Vagina (tissue), 2 donors: Measurements from ENCODE around the gene FAM25A. TPM values are rescaled to one million over a fixed set of nuclear protein-coding genes. Genes with fewer than 3 reads are reported as not detected.
"Not testable (repeated sequence)": the region's sequence is repeated elsewhere in the genome, so short reads cannot be mapped to it uniquely, and the experiment has no call there.

Experiments
- DNase-seq, 2 donors: peaks; one replicate each; pipeline ENCODE4 v3.0.0-alpha.2; 2017; ENCODE audit errors: extremely low spot score in 2 of 2
- H3K27ac ChIP-seq: fragments of 200-600 bp; sonication (generic); one replicate; pipeline ENCODE4 v1.5.1; 2019
- H3K27me3 ChIP-seq: fragments of 200-600 bp; sonication (generic); one replicate; pipeline ENCODE4 v1.5.1; 2019
- H3K36me3 ChIP-seq, 2 donors: fragments of 200-600 bp; sonication (generic); one replicate each; pipeline ENCODE4 v1.5.1; 2017 to 2019
- H3K4me1 ChIP-seq: fragments of 200-600 bp; sonication (generic); one replicate; pipeline ENCODE4 v1.5.1; 2019
- H3K4me3 ChIP-seq, 2 donors: fragments of 200-600 bp; sonication (generic); 1 replicate in 1 of 2; 2 replicates in 1 of 2; pipeline ENCODE4 v1.5.1; 2016 to 2019
- H3K9me3 ChIP-seq: fragments of 200-600 bp; sonication (generic); one replicate; pipeline ENCODE4 v1.5.1; 2019
- POLR2A ChIP-seq, 2 donors: fragments of 450-650 bp; IDR thresholded peaks; one replicate each; pipeline ENCODE4 v1.6.1; 2017; ENCODE audit warnings: antibody characterized with exemption in 2 of 2, mild to moderate bottlenecking in 2 of 2, moderate library complexity in 2 of 2
- POLR2AphosphoS5 ChIP-seq, 2 donors: sonication (generic); formaldehyde crosslinking; IDR thresholded peaks; one replicate each; pipeline ENCODE4 v1.9.0; 2017; ENCODE audit warnings: antibody characterized with exemption in 2 of 2, mild to moderate bottlenecking in 2 of 2, low read depth in 1 of 2; ENCODE audit not compliant: insufficient read depth in 1 of 2
- intact Hi-C: fragments of 100-400 bp; cut with DNase I; formaldehyde crosslinking; loops from one replicate; pipeline ENCODE4 v1.15.1; 2023
- total RNA-seq: library from RNA; depleted of rRNA; stranded (reverse); fragments of >200 nt; gene quantifications from one replicate; pipeline ENCODE4 v1.2.3, GENCODE V29; 2016
- TF ChIP-seq, protein P1 (sequence below), 3 experiments: fragments of 450-650 bp in 2 of 3; fragments of 200-600 bp in 1 of 3; sonication (generic) in 1 of 3; IDR thresholded peaks; one replicate each; pipeline ENCODE4 v1.5.1; 2017 to 2019; ENCODE audit warnings: antibody characterized with exemption in 3 of 3, mild to moderate bottlenecking in 2 of 3, moderate library complexity in 2 of 3

Gene FAM25A
- total RNA-seq, 1 donor from 2014 or later: 40.0 TPM

DNA sequence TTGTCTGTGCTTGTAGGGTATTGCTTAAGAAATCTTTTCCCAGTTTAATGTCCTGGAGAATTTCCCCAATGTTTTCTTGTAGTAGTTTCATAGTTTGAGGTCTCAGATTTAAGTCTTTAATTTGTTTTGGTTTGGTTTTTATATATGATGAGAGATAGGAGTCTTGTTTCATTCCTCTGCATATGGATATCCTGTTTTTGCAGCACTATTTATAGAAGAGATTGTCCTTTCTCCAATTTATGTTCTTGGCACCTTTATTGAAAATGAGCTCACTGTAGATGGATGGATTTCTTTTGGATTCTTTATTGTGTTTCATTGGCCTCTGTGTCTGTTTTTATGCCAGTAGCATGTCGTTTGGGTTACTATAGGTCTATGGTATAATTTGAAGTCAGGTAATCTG lies 31.6 kb upstream of the FAM25A start:
- Histone ChIP-seq H3K4me3 (no peak overlapping the region), H3K27me3 (no peaks in the 10 kb centered on the region), H3K27ac (no peak overlapping the region), H3K4me1 (peaks cover 11% of the 10 kb centered on the region), H3K36me3 (peaks cover 0 to 3% of the 10 kb centered on the region in 2 donors), H3K9me3 (no peaks in the 10 kb centered on the region)
- no peak for DNase-seq
- intact Hi-C loops: no loop called here
- TF ChIP-seq, protein P1, sequence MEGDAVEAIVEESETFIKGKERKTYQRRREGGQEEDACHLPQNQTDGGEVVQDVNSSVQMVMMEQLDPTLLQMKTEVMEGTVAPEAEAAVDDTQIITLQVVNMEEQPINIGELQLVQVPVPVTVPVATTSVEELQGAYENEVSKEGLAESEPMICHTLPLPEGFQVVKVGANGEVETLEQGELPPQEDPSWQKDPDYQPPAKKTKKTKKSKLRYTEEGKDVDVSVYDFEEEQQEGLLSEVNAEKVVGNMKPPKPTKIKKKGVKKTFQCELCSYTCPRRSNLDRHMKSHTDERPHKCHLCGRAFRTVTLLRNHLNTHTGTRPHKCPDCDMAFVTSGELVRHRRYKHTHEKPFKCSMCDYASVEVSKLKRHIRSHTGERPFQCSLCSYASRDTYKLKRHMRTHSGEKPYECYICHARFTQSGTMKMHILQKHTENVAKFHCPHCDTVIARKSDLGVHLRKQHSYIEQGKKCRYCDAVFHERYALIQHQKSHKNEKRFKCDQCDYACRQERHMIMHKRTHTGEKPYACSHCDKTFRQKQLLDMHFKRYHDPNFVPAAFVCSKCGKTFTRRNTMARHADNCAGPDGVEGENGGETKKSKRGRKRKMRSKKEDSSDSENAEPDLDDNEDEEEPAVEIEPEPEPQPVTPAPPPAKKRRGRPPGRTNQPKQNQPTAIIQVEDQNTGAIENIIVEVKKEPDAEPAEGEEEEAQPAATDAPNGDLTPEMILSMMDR (IDR thresholded peaks at IDR 0.05): no peak

DNA sequence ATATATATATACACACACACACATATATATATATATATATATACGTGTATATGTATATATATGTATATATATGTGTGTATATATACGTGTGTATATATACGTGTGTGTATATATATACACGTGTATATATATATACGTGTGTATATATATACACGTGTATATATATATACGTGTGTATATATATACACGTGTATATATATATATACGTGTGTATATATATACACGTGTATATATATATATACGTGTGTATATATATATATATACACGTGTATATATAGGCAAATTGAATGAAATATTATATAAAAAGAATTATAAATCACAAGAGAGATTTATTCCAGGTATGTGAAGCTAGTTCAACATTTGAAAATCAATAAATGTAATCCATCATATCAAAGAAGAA lies 28.7 kb upstream of the FAM25A start:
- H3K27me3 ChIP-seq, H3K27ac ChIP-seq, intact Hi-C loops, H3K4me3 ChIP-seq, DNase-seq, H3K9me3 ChIP-seq: not testable (repeated sequence)
- Histone ChIP-seq H3K36me3 (peaks cover 0 to 20% of the 10 kb centered on the region in 2 donors), H3K4me1 (peaks cover 11% of the 10 kb centered on the region)

DNA sequence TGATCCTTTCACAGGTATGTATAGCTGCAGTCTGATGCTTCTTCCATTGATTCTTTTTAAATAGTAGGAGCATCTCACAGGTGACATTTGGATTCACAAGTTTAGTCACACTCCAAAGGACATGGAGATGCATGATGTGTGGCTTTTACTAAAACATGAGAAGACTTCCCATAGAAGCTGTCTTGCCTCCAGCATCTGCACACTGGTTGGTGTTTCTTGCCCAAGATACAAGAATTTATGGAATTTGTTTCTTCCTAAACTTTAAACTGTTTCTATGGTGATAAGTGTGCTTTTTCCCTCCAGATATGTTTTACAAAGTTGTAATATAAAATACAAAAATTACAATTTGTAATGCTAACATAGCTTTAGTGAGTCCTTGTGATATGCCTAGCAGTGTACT lies 27.6 kb upstream of the FAM25A start:
- DNase-seq: no peak
- TF ChIP-seq, protein P1 (IDR thresholded peaks at IDR 0.05): no peak
- TF ChIP-seq POLR2A (IDR thresholded peaks at IDR 0.05) (no peak), POLR2AphosphoS5 (IDR thresholded peaks at IDR 0.05; ENCODE audit: insufficient read depth in 1 of 2, low read depth in 1 of 2) (no peak)
- Histone ChIP-seq H3K4me1 (peaks cover 11% of the 10 kb centered on the region), H3K36me3 (peaks cover 0 to 20% of the 10 kb centered on the region in 2 donors), H3K4me3 (no peak overlapping the region), H3K9me3 (no peaks in the 10 kb centered on the region), H3K27me3 (no peaks in the 10 kb centered on the region), H3K27ac (no peak overlapping the region)
- intact Hi-C loops: no loop called here

DNA sequence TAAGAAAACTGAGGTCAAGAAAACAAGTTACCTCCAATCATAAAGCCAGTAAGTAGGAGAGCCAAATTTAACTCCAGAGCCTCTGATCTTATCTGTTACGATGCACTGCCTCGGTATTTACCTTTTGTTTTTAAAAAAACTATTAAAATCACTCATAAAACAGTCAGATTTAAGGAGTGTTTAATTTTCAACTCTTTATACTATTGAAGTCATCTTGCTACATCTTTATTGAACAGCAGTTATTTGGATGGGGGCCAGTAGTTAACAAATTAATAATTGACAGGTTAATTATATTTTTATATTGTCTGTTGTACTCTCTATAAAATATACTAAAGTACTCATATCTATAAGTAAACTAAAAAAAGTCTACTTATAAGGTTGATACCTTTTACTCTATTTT lies 27.2 kb upstream of the FAM25A start:
- Histone ChIP-seq H3K27ac (no peak overlapping the region), H3K27me3 (no peaks in the 10 kb centered on the region), H3K4me3 (no peak overlapping the region), H3K9me3 (no peaks in the 10 kb centered on the region), H3K4me1 (peaks cover 11% of the 10 kb centered on the region), H3K36me3 (peaks cover 0 to 20% of the 10 kb centered on the region in 2 donors)
- DNase-seq: no peak
- intact Hi-C loops: no loop called here
- TF ChIP-seq, protein P1 (IDR thresholded peaks at IDR 0.05): no peak
- TF ChIP-seq POLR2AphosphoS5 (IDR thresholded peaks at IDR 0.05; ENCODE audit: insufficient read depth in 1 of 2, low read depth in 1 of 2): no peak
- no peak for TF ChIP-seq POLR2A (IDR thresholded peaks at IDR 0.05)

DNA sequence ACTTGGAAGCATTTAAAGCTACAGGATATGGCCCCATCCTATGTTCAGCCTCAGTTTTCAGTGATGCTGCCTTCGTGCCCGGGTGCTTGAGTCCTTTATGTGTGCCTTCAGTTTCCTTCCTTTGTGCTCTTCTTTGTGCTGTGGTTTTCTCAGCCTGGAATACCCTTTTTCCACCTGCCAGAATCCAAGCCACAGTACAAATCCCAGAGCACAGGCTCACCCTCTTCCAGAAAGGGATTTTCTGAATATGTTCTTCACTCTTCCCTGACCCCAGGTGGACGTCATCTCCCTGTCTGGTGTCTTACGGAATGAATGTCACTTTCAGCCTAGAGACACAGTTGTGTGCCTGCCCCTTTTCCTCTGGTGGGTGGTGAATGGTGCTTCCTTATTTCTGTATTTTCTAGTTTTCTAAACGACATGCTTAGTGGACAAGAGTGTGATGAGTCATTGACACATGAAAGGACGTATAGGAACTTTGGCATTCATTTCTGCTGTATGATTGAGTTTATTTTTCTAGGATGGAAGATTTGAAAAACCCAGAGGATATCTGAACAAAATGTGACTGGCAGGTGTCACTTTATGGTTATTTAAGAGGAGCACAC lies 20.2 kb upstream of the FAM25A start:
- intact Hi-C loops, H3K4me3 ChIP-seq: not testable (repeated sequence)

DNA sequence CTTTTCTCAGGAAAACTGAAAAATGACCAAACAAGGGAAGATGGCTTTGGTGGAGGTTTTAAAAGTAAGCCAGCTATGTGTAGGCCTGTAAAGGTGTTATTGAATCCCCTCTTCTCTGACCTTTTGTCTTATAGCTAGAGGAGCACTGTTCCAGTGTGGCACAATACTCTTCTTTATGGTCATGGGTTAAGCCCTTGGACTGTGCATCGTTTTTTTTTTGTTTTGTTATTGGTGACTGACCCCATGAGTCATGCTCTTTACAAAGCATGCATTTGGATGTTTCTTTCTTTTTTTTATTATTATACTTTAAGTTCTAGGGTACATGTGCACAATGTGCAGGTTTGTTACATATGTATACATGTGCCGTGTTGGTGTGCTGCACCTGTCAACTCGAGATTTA lies 19.6 kb upstream of the FAM25A start:
- Histone ChIP-seq H3K9me3 (no peaks in the 10 kb centered on the region), H3K4me3 (no peak overlapping the region), H3K27me3 (no peaks in the 10 kb centered on the region), H3K4me1 (no peaks in the 10 kb centered on the region), H3K36me3 (no peaks in the 10 kb centered on the region), H3K27ac (no peak overlapping the region)
- DNase-seq: no peak
- TF ChIP-seq POLR2AphosphoS5 (IDR thresholded peaks at IDR 0.05; ENCODE audit: insufficient read depth in 1 of 2, low read depth in 1 of 2): no peak
- TF ChIP-seq, protein P1 (IDR thresholded peaks at IDR 0.05): no peak
- no peak for TF ChIP-seq POLR2A (IDR thresholded peaks at IDR 0.05)
- intact Hi-C loops: no loop called here

More for the DNA sequence above, 20.2 kb upstream of the FAM25A start:
- H3K4me1 ChIP-seq, DNase-seq, H3K27ac ChIP-seq, H3K36me3 ChIP-seq, H3K27me3 ChIP-seq, H3K9me3 ChIP-seq: not testable (repeated sequence)

DNA sequence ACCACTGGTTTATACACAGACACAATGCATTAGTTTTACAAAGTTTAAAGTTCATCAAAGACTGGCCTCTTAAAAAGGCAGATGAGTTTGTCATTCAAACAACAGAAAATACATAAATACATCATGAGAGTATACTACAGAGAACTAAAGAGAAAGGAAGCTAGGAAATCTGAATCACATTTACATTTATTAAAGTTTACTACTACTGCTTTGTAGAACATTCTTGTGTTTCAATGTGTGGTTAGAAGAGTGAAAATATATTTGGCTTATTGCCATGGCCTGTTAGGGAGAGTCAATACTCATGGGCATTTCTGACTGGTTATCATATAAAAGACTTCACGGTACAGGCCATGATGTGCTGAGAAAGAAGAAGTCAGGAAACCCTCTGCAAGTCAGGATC lies 13.0 kb upstream of the FAM25A start:
- intact Hi-C loops: not testable (repeated sequence)

DNA sequence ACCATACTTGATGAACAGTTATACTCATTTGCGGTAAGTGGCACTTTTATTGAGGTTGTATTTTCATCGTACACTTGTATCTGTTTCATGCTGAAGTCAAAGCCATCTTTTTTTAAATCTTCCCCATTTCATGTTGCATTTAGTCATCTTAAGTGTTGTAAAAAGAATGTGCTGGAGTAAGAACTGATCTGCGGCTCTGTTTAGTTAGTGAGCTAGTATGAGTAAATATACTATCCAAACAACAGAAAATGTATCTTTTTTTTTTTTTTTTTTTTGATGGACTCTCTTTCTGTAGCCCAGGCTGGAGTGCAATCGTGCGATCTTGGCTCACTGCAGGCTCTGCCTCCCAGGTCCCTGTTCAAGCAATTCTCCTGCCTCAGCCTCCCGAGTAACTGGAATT lies 12.4 kb upstream of the FAM25A start:
- H3K27ac ChIP-seq, DNase-seq, H3K27me3 ChIP-seq, H3K4me3 ChIP-seq, H3K36me3 ChIP-seq, H3K9me3 ChIP-seq, H3K4me1 ChIP-seq, intact Hi-C loops: not testable (repeated sequence)

More for the DNA sequence above, 13.0 kb upstream of the FAM25A start:
- DNase-seq, H3K4me3 ChIP-seq, H3K36me3 ChIP-seq, H3K4me1 ChIP-seq, H3K27me3 ChIP-seq, H3K27ac ChIP-seq, H3K9me3 ChIP-seq: not testable (repeated sequence)

DNA sequence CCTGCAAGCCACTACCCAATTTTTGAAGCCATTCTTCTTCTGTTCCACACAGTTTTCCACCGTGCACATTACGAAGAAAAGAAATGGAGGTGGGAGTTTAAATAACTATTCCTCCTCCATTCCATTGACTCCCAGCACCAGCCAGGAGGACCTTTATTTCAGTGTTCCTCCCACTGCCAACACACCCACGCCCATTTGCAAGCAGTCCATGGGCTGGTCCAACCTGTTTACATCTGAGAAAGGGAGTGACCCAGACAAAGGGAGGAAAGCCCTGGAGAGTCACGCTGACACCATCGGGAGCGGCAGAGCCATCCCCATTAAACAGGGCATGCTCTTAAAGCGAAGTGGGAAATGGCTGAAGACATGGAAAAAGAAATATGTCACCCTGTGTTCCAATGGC lies 11.8 kb upstream of the FAM25A start:
- H3K9me3 ChIP-seq, H3K27ac ChIP-seq, H3K27me3 ChIP-seq, H3K4me3 ChIP-seq, DNase-seq, intact Hi-C loops, H3K4me1 ChIP-seq, H3K36me3 ChIP-seq: not testable (repeated sequence)
